ENCODE results near the gene VPS13D.

Gene VPS13D

DNA sequence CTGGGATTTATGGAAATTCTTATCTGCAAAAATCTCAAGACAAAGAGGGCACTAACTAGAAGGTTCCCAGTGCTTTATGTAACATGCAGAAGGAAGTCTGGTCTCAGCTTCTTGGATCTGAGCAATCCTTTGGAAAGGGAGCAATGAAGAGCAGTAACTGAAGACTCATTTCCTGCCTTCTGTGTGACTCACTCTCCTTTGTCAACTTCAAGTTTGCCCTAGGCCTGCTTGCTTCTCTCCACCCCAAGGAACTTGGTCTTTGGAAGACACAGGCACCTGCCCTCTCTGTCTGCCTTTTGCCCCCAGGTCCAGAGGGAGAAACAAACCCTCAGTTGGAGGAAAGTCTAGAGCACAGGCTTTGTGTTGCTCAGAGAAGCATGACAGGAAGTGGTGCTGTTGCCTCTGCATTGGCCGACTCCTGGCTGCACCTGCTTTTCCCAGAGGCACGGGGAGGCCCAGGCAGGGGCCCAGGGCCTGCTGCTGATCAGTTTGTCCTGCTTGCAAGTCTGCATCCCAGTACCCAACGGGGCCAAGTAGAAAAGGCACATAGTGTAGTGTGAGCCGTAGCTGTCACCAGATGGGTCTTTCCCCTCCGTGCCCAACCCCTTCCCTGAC is 251.0 kb downstream of the VPS13D start:
- H3K4me3 ChIP-seq (ENCODE audit: low read depth, low read length), result no peak overlapping the region

DNA sequence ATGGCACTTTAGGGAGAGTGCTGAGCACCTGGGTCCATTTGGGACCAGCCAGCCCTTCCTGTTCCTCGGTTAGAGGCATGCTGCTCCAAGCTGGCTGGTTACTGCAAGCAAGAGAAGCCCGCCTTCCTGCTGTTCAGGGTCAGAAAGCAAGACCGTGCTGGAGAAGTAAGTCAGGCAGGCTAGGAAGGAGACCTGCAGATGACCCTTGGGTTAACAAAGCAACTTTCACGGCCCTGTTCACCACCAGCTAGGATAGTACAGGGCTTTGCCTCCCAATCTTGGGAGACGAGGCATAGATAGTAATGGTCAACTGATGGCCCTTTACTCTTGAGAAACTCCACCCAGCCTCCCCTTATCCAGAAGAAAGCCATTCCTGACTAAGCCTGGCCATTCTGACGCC is 252.1 kb downstream of the VPS13D start:
- H3K4me3 ChIP-seq (ENCODE audit: low read depth, low read length), result no peak overlapping the region

DNA sequence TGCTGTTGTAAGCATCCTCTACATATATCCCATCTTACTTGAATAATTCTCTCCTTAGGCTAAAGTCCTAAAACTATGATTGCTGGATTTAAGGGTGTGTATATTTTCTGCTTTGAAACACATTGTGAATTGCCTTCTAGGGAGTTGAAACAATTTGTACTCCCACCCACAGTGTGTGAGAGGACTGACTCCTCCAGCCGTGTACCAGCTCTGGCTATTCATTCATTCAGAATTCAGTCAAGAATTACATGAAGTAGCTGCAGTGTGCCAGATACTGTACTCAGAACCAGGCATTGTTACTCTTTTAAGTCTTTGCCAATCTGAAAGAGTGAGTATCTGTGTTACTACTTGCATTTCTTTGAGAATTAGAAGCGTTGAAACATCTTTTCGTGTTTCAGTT is 253.2 kb downstream of the VPS13D start:
- no peak overlapping the region for H3K4me3 ChIP-seq (ENCODE audit: low read depth, low read length)

DNA sequence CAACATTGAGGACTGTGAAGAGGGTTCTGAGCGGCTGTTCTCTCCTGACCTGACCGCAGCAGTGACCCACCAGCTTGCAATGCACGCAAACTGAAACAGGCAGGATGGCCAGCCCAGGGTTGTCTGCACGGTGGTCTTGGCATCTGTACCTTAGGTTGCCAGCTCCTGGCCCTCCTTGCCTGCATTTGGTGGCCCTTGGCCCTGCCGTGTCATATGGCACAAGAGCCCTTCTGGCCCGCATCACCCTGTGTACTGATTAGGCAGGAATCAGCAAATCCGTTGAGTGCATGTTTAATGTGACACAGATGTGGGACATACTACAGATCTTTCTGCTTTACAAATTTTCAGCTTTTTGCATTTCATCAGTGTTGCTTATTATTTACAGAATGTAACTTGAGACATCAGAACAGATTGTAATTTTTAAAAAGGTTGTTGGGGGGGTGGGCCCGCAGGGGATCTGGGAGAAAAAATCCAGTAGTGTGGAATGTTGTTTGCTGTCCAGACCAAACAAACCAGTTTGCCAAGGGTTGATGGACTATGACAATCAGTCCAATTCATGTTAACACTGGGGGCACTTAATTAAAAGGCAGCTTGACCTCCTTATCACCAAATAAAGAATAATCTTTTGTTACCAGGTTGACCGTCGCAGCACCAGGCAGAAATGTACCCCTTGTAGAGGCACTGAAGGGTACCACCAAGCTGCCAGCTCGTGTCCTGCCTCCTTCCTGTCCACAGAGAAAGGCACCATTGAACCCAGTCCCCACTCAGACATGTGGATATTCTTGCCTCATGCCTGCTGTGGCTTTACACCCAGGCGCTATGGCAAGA is 255.6 kb downstream of the VPS13D start:
- H3K4me3 ChIP-seq (ENCODE audit: low read depth, low read length), result no peak overlapping the region

DNA sequence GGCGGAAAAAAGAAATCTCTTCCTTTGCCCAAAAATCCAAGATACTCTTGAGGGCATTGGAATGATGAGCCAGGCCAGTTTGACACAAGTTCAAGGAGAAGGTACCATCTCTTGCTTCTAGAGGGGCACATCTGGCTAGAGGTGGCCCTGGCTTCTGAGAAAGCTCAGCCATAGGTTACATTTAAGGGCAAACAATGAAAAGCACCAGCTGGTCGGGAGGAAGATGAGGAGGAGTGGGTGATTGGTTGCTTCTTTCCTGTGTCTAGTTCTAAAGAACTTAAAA is 256.2 kb downstream of the VPS13D start:
- no peak overlapping the region for H3K4me3 ChIP-seq (ENCODE audit: low read depth, low read length)

DNA sequence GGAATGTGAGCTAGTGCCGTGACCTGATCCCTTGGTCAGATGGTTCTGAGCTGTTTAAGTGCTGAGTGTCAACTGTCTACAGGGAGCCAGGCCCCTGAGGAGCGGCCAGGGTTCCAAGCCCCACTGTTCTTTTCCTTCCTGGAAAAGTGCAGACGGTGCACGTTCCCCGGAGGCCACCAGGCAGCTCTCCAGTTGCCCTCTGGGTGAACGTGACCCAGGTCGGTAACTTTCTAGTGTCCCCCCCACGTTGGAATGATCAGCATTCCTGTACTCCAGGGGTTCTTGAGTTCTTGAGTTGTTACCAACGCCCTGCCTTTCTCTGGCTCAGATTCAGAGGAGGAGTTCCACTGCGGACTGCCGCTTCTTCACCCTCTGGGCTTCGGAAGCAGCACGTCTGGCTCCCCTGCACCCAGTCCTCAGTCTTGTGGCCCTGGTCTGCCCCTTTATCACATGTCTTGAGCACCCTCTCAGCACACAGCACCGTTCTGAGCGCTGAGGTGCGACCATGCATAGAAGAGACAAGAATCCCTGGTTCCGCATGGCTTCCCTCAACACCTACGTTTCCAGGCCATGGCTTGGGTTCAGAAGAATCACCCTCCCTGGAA is 256.7 kb downstream of the VPS13D start:
- H3K4me3 ChIP-seq (ENCODE audit: low read depth, low read length), result no peak overlapping the region

DNA sequence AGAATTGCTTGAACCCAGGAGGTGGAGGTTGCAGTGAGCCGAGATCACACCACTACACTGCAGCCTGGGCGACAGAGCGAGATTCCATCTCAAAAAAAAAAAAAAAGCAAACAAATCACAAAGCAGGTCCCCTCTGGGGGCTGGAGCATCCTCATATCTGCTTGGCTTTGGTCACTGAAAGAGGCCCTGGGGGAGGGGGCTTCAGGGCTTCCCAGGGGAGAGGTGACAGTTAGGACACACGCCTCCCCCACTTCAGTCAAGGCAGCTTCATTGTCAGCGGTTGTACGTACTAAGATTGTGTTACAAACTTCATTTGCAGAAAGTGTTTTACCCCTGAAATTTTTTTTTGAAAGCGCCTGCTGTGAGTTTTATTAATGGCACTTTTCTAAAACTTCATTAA is 257.7 kb downstream of the VPS13D start:
- no peak overlapping the region for H3K4me3 ChIP-seq (ENCODE audit: low read depth, low read length)

DNA sequence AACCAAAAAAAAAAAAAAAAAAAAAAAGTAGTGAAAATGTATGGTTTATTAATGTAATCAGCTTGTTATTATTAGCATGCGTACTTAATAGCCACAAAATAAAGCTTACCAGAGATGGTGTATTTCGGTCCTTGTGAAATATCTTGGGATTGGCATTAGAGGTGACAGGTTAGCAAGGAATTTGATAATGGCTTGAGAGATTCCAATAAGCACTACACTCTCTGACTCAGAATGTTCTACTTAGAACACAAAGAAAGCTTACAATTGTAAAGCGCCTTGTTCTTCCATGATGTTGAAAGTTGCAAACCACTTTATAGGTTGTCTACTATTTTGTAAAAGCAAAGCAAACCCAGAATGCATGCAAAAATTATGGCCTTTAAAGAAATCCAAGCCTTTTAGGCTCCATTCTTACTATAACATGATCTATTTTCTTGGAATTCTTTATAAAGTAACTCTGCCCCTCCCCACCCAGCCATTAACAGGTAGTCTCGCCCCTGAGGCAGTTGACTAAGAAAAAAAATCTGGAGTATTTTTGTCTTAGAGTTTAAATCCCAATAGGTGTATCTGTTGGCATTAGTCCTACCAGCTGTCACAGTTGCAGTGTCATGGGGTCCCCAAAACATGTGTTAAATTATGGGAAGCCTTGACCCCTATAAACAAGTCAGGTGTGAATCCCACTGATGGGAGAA is 259.0 kb downstream of the VPS13D start:
- H3K4me3 ChIP-seq (ENCODE audit: low read depth, low read length), result no peak overlapping the region

DNA sequence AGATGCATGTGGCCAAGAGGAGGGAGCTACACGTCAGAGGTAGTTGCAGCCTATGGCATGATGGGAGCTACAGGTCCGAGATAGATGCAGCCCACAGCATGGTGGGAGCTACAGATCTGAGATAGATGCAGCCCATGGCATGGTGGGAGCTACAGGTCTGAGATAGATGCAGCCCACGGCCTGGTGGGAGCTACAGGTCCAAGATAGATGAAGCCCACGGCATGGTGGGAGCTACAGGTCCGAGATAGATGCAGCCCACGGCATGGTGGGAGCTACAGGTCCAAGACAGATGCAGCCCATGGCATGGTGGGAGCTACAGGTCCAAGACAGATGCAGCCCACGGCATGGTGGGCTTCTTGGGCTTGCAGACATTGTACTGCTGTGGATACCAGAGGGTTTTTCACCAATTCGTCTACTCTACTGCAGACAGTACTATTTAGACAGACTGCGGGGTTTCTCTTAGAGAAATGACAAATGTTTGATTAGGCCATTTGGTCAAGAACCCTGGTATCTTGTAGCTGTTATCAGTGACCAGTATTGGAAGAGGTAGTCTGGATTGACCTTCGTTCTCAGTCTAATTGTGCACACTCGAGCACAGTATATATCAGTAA is 260.8 kb downstream of the VPS13D start:
- no peak overlapping the region for H3K4me3 ChIP-seq (ENCODE audit: low read depth, low read length)

DNA sequence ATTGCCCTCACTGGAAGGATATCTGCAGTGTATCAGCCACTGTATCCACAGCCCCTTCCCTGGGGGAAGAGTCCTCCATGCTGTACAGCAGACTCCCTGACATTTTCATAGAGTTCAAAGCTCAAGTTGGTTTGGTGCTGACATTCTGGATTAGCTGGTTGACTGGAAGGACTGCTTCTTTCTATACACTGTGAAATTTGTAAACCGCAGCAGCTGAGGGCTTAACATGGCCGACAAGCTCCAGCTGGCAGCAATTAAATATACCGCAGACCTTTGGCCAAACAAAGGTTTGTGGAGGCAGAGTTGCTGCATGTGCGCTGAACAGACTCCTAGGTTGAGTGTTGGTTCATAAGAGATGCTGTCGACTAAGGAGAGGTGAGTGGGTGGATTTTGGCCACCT is 261.8 kb downstream of the VPS13D start:
- H3K4me3 ChIP-seq (ENCODE audit: low read depth, low read length), result no peak overlapping the region

DNA sequence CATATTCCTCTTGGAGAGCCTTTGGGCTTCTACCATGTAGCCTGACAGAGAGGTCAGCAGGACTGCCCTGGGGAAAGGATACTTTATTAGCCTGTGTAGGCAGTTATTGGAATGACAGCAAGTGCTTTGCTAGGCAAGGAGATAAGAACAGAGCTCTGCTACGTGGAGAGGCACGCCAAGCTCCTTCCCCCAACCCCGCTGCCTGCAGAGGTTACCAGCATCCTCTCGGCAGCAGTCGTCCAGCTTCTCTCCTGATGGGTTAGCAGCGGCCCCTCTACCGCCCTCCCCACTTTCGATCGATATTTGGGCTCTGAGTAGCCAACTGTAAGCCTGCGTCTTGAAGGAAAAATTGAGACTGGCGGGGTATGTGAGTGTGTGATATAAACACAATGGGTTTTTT is 265.9 kb downstream of the VPS13D start:
- H3K4me3 ChIP-seq (ENCODE audit: low read depth, low read length), result no peak overlapping the region

DNA sequence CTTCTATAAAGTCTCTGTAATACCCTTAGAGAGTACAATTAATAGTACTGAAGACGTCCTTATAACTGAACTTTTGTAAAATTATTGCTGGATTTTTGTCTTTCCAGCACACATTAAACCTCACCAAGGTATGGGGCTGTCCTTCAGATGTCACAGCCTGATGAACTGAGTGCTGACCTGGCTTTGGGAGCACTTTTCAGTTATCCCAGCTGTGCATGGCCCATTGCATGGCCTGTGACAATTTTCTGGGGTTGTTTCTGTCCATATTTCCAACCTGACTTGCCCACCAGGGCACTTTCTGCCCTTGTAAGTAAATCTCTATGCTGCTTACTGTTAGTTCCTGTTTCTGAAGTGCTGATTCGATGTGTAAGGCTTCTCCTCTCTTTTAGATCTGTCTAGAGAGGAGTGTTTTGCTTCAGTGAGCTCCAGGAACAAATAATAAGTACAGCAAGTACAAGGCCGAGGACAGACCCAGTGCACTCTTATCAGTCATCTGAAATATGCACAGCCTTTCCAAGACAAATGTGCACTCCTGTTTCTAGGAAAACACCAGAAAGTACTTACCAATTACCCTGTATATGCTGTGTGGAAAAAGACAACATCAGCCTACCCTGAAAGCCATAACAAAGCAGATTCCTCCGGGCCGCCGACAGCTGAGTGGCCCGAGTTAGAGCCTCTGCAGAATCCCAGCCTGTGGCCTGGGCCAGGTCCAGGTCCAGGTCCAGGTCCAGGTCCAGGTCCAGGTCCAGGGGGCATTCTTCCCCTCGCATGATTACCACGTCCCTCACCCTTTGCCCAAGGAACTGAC is 266.5 kb downstream of the VPS13D start:
- no peak overlapping the region for H3K4me3 ChIP-seq (ENCODE audit: low read depth, low read length)

DNA sequence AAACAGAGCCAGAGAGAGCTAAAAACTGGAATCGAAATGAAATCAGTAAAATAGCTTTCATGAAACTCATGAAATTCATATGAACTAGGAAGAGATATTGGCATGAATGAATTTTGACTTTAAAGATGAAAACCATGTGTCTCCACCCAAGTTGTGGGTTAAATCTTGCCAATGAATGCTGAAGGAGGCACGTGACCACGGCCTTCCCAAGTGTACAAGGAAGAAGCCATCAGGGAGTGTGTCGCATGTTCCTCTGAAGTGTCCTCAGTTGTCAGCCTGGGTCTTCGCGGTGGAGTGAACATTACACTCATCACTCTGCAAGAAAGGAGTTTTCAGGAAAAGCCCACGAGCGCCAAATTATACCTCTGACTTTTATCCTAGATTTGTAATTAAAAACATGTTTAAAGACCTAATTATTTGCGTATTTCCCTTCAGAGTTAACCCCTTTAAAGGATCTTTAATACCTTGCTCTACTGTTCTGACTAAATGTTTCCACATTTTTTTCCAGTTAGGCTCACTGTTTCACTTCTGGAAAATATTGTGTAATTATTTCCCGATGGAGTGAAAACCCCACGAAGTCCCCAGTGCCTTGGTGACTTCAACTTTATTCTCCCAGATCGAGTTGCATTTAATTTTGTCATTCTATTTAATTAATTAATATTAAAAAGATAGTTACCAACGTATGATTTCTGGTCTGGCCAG is 269.9 kb downstream of the VPS13D start:
- H3K4me3 ChIP-seq (ENCODE audit: low read depth, low read length), result no peak overlapping the region

DNA sequence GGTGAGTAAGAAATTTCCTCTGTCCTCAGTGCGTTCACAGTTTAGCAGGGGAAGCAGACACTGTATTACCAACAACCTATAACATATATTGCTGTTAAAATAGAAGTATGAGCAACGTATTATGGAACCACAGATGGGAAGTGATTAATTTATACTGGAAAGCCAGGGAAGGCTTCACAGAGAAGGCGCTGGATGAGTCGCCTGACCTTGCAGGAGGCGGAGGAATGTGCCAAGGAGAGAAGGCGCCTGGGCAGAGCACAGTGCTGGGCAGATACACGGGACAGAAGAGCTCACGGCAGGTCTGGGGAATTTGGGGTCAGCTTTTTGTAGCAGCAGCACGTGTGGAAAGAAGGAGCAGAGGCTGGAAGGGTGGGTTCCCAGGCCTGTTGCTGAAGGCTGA is 271.8 kb downstream of the VPS13D start:
- H3K4me3 ChIP-seq (ENCODE audit: low read depth, low read length), result no peak overlapping the region

DNA sequence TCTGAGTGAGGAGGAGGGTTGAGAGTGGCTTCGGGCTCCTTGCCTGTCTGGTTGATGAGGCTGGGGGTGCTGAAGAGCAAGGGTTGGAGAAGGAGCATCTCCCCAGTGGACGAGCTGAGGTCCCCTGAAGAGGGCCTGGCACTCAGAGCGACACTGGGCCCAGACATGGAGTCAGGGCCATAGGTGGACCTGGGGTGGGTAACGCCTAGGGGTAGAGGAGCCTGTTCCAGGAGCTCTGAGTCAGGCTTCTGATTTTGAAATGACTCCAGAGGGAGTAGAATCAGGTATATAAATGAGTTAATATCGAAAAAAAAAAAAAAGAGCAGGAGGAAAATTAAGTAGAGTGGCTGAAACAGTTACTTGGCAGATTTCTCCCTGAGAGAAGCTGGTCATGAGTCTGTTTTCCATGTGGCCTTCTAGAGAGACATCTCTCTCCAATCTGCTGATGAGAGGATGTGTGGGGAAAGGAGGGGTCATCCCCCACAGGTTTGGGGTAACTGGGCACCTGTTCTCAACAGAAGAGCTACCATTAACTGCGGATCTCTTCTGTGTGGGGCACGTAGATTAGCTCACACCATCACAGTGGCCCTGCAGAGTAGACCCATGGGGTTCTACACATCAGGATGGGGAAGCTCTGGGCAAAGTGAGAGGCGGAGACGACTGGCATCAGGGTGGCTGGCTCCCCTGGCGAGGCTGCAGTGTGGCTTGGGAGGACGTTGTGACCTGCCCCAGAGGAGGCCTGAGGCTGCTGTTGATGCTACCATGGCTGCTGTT is 272.7 kb downstream of the VPS13D start:
- no peak overlapping the region for H3K4me3 ChIP-seq (ENCODE audit: low read depth, low read length)

DNA sequence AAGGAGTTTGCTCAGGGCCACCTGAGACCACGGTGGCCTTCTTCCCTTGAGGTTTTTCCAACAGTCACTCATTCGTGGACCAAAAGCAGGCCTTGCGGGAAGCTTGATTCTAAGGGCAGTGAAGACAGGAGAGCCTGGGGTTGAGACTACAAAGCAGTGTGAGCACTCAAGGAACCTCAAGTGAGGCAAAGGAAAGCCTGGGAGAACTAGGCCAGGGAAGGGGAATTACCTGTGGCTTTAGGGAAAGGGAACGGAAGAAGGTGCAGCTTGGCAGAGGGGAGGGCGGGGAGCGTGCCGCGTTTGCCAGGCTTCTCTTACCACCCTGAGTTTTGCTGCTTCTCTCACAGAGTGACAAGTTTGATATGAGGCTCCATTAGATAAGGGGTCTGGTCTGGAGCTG is 273.9 kb downstream of the VPS13D start:
- no peak overlapping the region for H3K4me3 ChIP-seq (ENCODE audit: low read depth, low read length)

DNA sequence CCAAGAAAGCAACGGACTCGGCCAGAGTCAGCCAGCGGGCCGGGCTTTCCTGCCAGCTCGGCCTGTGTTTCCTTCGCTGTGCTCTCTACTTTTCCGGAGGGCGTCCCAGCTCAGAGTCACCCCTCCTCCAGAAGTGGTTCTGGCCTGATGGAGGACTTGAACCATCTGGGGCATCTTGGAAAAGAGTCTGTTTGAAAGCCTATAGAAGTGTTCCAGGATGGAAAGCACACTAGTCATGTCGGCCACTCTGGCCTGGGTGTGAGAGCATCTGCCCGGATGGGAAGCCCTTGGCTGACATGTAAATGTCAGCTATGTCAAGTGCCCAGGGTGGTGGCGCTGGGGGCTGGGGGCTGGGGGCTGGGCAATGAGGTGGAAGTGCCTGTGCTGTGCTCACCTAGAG is 274.8 kb downstream of the VPS13D start:
- H3K4me3 ChIP-seq (ENCODE audit: low read depth, low read length), result no peak overlapping the region

DNA sequence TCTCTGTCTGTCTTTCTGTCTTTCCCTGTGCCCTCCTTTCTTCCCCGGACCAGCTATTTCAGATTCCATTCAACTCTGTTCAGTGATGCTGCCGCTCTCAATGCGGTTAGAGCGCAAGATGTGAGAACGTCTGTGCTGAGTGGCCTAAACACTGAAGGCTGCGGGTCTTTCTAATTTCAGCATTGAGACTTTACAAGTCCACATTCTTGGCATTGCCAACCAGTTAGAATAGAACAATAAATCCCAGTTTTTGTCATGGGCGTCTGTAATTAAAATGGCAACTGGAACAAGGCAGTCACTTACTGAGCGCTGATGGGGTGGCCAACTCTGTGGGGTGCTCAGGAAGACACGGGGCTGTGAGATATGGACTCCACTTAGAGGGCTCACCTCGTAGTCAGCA is 275.4 kb downstream of the VPS13D start:
- no peak overlapping the region for H3K4me3 ChIP-seq (ENCODE audit: low read depth, low read length)

DNA sequence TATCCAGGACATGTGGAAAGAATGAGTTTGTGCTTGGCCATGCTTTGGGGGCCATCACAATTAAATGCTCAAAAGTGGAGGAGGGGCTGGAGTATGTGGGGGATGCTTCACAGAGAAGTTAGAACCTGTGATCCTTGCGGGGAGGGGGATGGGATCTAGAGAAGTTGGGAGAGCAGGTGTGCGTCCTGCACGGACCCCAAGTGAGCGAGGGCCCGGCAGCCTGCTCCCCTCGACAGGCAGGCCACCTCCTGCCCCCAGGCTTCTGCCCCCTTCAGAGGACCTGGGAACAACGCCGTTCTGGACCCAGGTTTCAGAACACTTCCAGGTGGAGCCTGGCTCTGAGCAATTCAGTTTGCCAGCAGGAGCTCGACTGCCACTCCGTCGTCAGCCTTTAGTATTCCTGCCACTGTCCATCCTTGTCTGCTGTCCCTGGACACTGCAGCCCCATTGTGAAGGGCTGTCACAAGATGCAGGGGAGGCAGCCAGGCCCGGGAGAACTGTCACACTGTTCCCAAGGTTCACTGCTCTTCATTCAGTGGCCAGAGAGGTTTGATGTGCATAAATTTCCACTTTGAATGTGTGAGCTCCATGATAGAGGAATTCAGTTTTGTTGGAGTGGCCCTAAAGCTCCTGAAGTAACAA is 275.9 kb downstream of the VPS13D start:
- H3K4me3 ChIP-seq (ENCODE audit: low read depth, low read length), result no peak overlapping the region
